Activated CD4-positive, alpha-beta T cell treated with anti-CD3 and anti-CD28 coated beads, Interleukin-2, Interleukin-4, amounts not matched to agents 100 ng/mL and 50 ng/mL, durations not matched to agents 16 hours and 8 hours (primary cell): ENCODE data around the gene POU2F3.

Source experiments
- DNase-seq: peaks from one replicate; pipeline ENCODE4 v3.0.0-alpha.2; 2020; ENCODE audit warnings: low spot score

Gene POU2F3

GRCh38 chr11:120342678-120343077 lies 102.7 kb downstream of the POU2F3 start:
- DNase-seq = no peak

DNA sequence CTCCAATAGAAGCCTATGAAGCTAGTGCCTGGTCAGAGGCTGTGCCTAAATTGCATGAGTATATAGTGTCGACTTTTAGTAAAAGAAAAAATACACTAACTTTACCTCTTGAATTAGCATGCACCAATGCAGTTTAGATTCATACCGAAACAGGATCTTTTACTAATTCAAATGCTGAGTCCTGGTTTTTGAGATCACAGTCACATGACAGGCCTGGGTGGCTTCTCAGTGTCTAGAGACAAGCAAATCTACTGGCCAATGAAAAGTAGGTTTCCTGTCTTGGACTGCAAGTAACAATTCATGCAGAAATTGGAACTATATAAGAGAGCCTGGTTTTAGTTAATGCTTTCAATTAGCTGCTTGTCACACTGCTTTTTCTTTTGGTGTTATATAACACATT lies 103.5 kb downstream of the POU2F3 start:
- DNase-seq = peak; percentile 47

DNA sequence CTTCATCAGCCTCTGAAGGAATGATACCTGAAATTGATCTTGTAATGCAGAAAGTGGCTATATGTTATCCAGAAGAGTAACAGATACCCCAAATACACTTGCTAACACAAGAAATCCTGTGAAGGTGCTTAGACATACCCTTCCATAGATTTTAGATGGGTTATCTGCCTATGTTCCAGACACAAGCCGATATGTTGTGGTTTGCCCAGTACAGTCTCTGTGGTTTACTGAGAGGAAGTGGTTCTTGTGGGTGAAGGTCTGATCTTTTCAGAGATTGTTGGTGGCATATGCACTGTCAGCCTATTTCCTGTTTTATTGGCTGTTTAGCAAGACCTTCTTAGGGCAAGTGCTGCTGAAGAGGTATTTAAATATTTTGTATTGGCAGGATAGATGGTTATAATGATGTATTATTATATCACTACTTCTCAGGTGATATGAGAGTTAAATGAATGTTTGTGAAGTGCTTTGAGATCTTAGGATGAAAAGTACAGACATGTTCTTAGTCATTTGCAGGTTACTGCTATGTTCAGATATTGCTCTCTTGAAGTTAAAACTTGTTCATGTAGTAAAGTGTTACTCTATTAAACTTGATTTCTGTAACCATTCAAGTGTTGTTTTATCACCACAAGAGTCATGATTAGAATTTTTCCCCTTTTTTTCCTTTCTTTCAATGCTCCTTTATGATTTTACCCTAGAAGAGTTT lies 104.5 kb downstream of the POU2F3 start:
- peak; percentile 87 for DNase-seq

DNA sequence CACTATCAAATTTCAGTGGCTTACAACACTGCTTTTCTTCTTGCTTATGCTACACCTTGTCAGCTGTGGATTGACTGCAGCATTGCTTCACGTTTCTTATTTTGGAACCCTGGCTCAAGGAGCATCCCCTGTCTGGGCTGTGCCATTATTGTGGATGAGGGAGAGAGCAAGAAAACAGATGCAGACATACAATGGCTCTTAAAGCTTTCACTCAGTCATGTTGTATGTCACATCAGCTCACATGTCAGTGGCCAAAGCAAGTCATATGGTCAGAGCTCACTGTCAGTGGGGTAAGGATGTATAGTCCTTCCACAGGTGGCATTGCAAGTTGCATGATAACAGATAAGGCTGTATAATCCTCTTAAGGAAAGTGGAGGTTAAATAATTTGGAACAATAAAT lies 106.3 kb downstream of the POU2F3 start:
- no peak for DNase-seq

DNA sequence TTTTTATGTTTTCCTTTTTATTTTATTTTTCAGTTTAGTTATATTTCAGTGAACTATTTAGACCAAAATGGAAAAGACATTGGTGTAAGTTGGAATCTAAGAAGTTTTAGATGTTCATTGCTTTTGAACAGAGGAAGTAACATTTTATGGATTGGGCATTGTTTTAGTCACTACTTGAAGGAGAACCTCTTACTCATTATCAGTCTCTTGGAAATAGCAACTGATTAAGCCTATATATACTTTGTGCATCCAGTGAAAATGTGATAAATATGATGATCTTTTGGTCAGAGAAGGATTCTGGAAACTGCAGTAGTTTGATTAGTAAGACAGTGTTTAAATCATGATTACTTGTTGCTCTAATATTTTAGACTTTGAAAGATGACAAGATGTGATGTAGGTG lies 110.7 kb downstream of the POU2F3 start:
- no peak for DNase-seq

DNA sequence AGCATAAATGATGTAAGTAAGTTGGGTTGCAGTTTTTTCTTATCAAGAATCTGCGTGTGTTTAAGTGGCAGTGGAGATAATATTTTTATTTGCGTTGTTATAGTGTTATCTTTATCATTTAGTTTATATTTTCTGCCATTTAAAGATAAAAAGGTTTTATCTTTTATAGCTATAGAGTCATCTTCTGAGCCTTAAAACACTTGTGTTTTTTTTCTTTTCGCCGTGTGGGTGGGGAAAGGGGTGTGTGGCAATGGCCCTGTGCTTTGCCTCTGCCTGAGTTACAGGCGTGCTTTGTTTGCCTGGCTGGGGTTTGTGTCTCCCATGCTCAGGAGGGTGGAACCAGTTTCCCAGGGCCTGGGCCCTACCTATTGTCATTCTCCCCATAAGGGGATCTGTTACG lies 112.5 kb downstream of the POU2F3 start:
- DNase-seq = no peak

DNA sequence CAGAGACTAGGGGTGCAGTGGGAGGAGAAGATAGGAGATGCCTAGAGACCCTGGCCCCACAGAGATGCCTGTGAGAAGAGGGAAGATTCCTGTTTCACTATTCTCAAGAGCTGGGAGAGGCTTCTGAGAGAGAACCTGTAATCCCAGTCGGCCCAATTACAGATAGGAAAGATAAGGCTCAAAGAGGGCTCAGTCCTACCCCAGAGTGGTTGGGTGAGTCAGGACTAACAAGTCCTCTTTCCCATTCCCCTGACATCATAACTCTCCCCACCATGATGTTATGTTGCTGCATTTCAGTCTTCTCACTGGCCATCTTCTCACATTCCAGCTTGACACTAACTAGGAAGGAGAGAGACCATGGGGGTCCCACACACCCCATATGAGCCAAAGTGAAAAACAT lies 114.1 kb downstream of the POU2F3 start:
- DNase-seq = no peak

GRCh38 chr11:120354779-120355178 lies 114.8 kb downstream of the POU2F3 start:
- DNase-seq = no peak

DNA sequence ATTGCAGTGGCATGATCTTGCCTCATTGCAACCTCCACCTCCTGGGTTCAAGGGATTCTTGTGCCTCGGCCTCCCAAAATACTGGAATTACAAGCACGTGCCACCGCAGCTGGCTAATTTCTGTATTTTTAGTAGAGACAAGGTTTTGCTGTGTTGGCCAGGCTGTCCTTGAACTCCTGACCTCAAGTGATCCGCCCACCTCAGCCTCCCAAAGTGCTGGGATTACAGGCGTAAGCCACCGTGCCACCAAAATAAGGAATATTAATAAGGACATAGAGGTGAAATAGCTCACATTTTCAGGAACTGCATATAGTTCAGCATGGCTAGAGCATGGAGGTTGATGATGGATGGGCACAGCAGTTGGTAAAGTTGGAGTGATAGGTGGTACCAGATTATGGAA lies 117.7 kb downstream of the POU2F3 start:
- no peak for DNase-seq

DNA sequence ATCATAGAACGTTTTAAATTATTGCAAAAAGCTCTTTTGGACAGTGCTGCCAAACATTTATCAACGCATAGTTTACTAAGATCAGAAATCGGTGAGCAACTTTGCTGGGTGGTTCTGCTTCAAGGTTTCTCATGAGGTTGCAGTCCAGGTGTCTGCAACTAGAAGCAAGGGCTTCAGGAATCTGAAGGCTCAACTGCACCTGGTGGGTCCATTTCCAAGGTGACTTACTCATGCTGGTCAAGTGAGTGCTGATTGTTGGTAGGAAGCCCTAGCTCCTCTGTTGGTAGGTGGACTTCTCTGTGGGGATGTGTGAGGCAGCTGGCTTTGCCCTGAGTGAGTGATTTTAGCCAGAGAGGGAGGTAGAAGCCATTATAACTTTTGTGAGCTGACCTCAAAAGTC lies 118.8 kb downstream of the POU2F3 start:
- DNase-seq = no peak

DNA sequence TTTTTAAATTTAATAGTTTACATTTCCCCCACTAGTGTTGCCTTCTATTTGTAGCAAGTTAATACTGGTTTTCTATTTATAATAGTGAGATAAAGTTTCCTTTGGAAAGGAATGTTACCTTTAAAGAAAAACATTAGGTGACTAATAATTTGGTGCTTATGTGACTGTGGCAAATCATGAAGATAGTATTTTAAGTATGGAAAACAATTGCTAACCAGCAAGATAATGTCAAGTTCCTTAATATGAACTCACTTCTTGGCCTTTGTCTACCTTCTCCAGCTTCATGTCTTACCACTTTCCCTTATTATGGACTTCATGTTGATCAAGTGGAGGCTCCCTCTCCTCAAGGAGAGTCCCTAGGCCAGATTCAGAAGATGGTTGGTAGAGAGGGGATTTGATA lies 123.5 kb downstream of the POU2F3 start:
- no peak for DNase-seq

DNA sequence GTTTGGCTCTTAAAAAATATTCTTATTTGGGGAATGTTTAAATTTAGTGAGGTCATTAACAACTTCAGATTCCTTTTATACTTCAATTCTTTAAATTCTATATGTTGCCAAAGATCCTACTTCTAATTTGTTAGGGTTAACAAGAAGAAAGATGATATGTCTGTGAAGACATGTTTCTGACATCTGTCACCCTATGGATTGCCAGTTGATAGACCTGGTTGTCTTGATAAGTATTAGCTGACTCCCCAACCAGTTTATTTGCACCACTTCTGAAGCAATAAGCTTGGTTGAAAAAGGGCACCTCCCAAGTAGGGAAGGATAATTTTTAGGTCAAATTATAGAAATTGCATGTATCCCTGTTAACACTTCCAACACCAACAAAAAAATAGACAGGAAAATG lies 125.6 kb downstream of the POU2F3 start:
- DNase-seq = no peak
